Fibroblast of lung (primary cell): ENCODE measurements around the gene ERICH6. TPM values are rescaled to one million over a fixed set of nuclear protein-coding genes. Genes with fewer than 3 reads are reported as not detected.

Experiments used
- DNase-seq, 2 donors: peaks; one replicate each; pipeline versions ENCODE4 v3.0.0 to v3.0.0-alpha.2; 2010; ENCODE audit warnings: low read depth in 2 of 2
- H2AFZ ChIP-seq: 2 replicates; pipeline ENCODE4 v1.5.1; 2012; ENCODE audit warnings: low read length, control low read depth, inconsistent platforms
- H3K27ac ChIP-seq: 2 replicates; pipeline ENCODE4 v1.5.1; 2011; ENCODE audit warnings: low read length, control low read depth; ENCODE audit not compliant: insufficient read depth
- H3K27me3 ChIP-seq: 2 replicates; pipeline ENCODE4 v1.5.1; 2011; ENCODE audit warnings: mild to moderate bottlenecking, low read length; ENCODE audit not compliant: control insufficient read depth, insufficient read depth
- H3K36me3 ChIP-seq: 2 replicates; pipeline ENCODE4 v1.5.1; 2011; ENCODE audit warnings: low read length; ENCODE audit not compliant: control insufficient read depth, insufficient read depth
- H3K4me1 ChIP-seq: 2 replicates; pipeline ENCODE4 v1.5.1; 2011; ENCODE audit warnings: low read length; ENCODE audit not compliant: control insufficient read depth, insufficient read depth; ENCODE audit errors: extremely low read depth
- H3K4me2 ChIP-seq: 2 replicates; pipeline ENCODE4 v1.5.1; 2011; ENCODE audit warnings: low read length, control low read depth; ENCODE audit not compliant: insufficient read depth; ENCODE audit errors: extremely low read depth
- H3K4me3 ChIP-seq, 4 experiments: fragments of 200-600 bp in 1 of 4; sonication (generic) in 1 of 4; replicated peaks in 1 of 4; 2 replicates each; pipeline ENCODE4 v1.5.1; 2011 to 2016; ENCODE audit warnings: low read length in 4 of 4, low read depth in 3 of 4, mild to moderate bottlenecking in 3 of 4, control low read depth in 2 of 4, inconsistent platforms in 1 of 4, mixed read lengths in 1 of 4; ENCODE audit not compliant: insufficient read depth in 1 of 4; ENCODE audit errors: control extremely low read depth in 1 of 4
- H3K79me2 ChIP-seq: 2 replicates; pipeline ENCODE4 v1.5.1; 2012; ENCODE audit warnings: mild to moderate bottlenecking, low read length, inconsistent platforms; ENCODE audit not compliant: control insufficient read depth, insufficient read depth
- H3K9ac ChIP-seq: 2 replicates; pipeline ENCODE4 v1.5.1; 2011; ENCODE audit warnings: mild to moderate bottlenecking, low read length, control low read depth; ENCODE audit not compliant: insufficient read depth
- H3K9me3 ChIP-seq: 2 replicates; pipeline ENCODE4 v1.5.1; 2012; ENCODE audit warnings: low read depth, low read length; ENCODE audit not compliant: control insufficient read depth, insufficient read depth
- H4K20me1 ChIP-seq: 2 replicates; pipeline ENCODE4 v1.5.1; 2011; ENCODE audit warnings: low read length; ENCODE audit not compliant: control insufficient read depth, insufficient read depth; ENCODE audit errors: extremely low read depth
- CTCF ChIP-seq, 2 donors: IDR thresholded peaks in 1 of 2; conservative IDR thresholded peaks in 1 of 2; 1 replicate in 1 of 2; 2 replicates in 1 of 2; pipeline ENCODE4 v1.5.1; 2011 to 2012; ENCODE audit warnings: low read length in 2 of 2, control low read depth in 1 of 2, inconsistent platforms in 1 of 2, low read depth in 1 of 2, mild to moderate bottlenecking in 1 of 2
- EZH2 ChIP-seq: IDR thresholded peaks from 2 replicates; pipeline ENCODE4 v1.5.1; 2012; ENCODE audit warnings: low read length, control low read depth, mild to moderate bottlenecking; ENCODE audit errors: missing control alignments
- polyA plus RNA-seq, 2 donors: library from polyadenylated mRNA; depleted of rRNA in 1 of 2; stranded (reverse) in 1 of 2; unstranded in 1 of 2; fragments of >200 nt; gene quantifications; 2 replicates each; pipeline ENCODE4 v1.2.1, GENCODE V29; 2011 to 2012; ENCODE audit warnings: missing spikeins in 1 of 2
- total RNA-seq: library from RNA; depleted of rRNA; stranded (reverse); fragments of >200 nt; gene quantifications from 2 replicates; pipeline ENCODE4 v1.2.1, GENCODE V29; 2014

ERICH6 gene
- total and polyA plus RNA-seq, 2 donors (not counting 1 experiment from before 2014, with no cell fraction given) = under 0.01 TPM; not detected in 1

GRCh38 chr3:150620002-150620689 is 83.6 kb downstream of the ERICH6 start:
- Histone ChIP-seq H3K9ac (no peak overlapping the region), H3K36me3 (peaks cover 2% of the 10 kb centered on the region), H3K4me1 (no peaks in the 10 kb centered on the region), H3K9me3 (no peaks in the 10 kb centered on the region), H3K27me3 (no peaks in the 10 kb centered on the region), H3K27ac (no peak overlapping the region), H3K4me2 (no peak overlapping the region), H3K79me2 (peaks cover 44% of the 10 kb centered on the region), H4K20me1 (no peaks in the 10 kb centered on the region), H3K4me3 (no peak overlapping the region), H2AFZ (no peak overlapping the region)
- no peak for TF ChIP-seq CTCF (conservative IDR thresholded peaks at IDR 0.05 in 1 of 2, IDR thresholded peaks at IDR 0.05 in 1 of 2; ENCODE audit: low read depth in 1 of 2, low read length in 2 of 2)
- TF ChIP-seq EZH2 = no peak
- DNase-seq = no peak

- TF ChIP-seq CTCF (conservative IDR thresholded peaks at IDR 0.05 in 1 of 2, IDR thresholded peaks at IDR 0.05 in 1 of 2; ENCODE audit: low read depth in 1 of 2, low read length in 2 of 2) (no peak), EZH2 (no peak)
- no peak overlapping the region for H3K27ac ChIP-seq
- no peak overlapping the region for H3K9ac ChIP-seq
- peaks cover 4% of the 10 kb centered on the region for H3K36me3 ChIP-seq
- H4K20me1 ChIP-seq = peaks cover 4% of the 10 kb centered on the region
- H3K4me2 ChIP-seq = no peak overlapping the region
- peaks cover 69% of the 10 kb centered on the region for H3K79me2 ChIP-seq
- DNase-seq = no peak
- no peaks in the 10 kb centered on the region for H3K9me3 ChIP-seq
- H3K27me3 ChIP-seq = no peaks in the 10 kb centered on the region
- H3K4me1 ChIP-seq = no peaks in the 10 kb centered on the region
- no peak overlapping the region for H2AFZ ChIP-seq
- H3K4me3 ChIP-seq = no peak overlapping the region
Observed at GRCh38 chr3:150613709-150614480, 89.8 kb downstream of the ERICH6 start.

GRCh38 chr3:150613034-150613433 is 90.7 kb downstream of the ERICH6 start:
- H4K20me1 ChIP-seq = peaks cover 4% of the 10 kb centered on the region
- no peaks in the 10 kb centered on the region for H3K4me1 ChIP-seq
- no peak overlapping the region for H3K27ac ChIP-seq
- peaks cover 2% of the 10 kb centered on the region for H3K36me3 ChIP-seq
- H3K4me3 ChIP-seq = no peak overlapping the region
- H3K4me2 ChIP-seq = no peak overlapping the region
- no peak overlapping the region for H2AFZ ChIP-seq
- H3K79me2 ChIP-seq = peaks cover 69% of the 10 kb centered on the region
- H3K9ac ChIP-seq = no peak overlapping the region
- DNase-seq = no peak
- H3K9me3 ChIP-seq = no peaks in the 10 kb centered on the region
- no peaks in the 10 kb centered on the region for H3K27me3 ChIP-seq
- no peak for TF ChIP-seq CTCF (conservative IDR thresholded peaks at IDR 0.05 in 1 of 2, IDR thresholded peaks at IDR 0.05 in 1 of 2; ENCODE audit: low read depth in 1 of 2, low read length in 2 of 2)
- no peak for TF ChIP-seq EZH2
